GM19099 (cell line): Measurements from ENCODE around the gene TTLL11.

ENCODE experiments used
- POLR2A ChIP-seq: IDR thresholded peaks from 3 replicates; pipeline ENCODE4 v1.6.1; 2011; ENCODE audit warnings: low read depth; ENCODE audit not compliant: insufficient read length; ENCODE audit errors: extremely low read depth

TTLL11 gene

DNA sequence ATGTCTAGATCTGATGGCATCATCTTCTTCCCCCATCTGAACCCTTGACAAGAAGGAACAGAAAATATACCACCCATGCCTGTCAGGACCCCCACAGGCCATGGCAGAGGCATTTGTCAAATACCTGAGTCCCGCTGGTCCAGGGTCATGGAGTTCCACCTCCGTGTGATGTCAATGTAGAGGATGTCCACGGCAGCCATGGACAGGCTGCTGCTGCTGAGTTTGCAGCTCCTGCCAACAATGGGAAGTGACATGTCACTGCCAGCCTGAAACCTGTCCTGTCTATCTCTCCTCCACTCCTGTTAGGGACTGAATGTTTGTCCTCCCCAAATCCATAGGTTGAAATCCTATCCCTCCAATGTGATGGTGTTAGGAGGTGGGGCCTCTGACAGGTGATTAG, 232.9 kb downstream of the TTLL11 start:
- no peak for TF ChIP-seq POLR2A

DNA sequence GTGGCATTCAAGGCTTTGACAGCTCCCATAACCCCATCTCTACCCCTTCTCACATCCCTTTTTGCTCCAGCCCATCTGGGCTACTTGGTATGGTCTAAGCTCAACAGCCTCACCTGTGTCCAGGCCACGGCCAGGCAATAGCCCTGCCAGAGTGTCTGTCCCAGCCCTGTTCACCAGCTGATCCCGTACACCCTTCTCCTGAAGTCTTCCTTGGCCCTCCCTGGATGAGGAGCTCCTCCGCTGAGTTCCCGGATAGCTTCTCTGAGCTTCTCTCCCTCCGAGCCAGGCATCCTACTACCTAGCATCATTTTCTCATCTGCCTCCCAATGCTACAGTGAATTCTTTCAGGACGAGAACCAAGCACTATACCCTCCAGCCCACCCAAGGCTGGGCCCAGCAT, 233.5 kb downstream of the TTLL11 start:
- TF ChIP-seq POLR2A = no peak

DNA sequence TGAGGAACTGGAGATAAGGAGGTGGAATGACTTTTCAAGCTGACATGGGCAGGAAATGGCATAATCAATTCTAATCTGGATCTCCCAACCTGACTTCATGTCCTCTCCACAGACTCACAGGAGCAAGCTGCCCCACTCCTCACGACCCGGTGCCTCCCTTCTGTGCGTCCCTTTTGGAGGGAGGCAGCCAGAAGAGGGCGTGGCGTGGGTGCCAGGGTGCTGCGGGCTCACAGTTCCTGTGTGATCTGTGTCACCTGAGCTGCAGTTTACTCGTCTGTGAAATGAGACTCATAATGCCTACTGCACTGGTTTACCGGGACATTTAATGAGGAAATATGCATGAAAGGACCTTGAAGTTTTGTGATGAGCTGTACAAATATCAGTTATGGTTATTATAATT, 234.3 kb downstream of the TTLL11 start:
- TF ChIP-seq POLR2A = no peak

GRCh38 chr9:121857928-121858327, 235.2 kb downstream of the TTLL11 start:
- TF ChIP-seq POLR2A = no peak

GRCh38 chr9:121855476-121855875, 237.6 kb downstream of the TTLL11 start:
- no peak for TF ChIP-seq POLR2A

GRCh38 chr9:121853617-121854395, 239.3 kb downstream of the TTLL11 start:
- no peak for TF ChIP-seq POLR2A

- TF ChIP-seq POLR2A = no peak
These were observed 240.2 kb downstream of the TTLL11 start for GRCh38 chr9:121852651-121853616.

GRCh38 chr9:121852241-121852640, 240.9 kb downstream of the TTLL11 start:
- no peak for TF ChIP-seq POLR2A

- no peak for TF ChIP-seq POLR2A
These were observed 241.4 kb downstream of the TTLL11 start for GRCh38 chr9:121851641-121852091.

DNA sequence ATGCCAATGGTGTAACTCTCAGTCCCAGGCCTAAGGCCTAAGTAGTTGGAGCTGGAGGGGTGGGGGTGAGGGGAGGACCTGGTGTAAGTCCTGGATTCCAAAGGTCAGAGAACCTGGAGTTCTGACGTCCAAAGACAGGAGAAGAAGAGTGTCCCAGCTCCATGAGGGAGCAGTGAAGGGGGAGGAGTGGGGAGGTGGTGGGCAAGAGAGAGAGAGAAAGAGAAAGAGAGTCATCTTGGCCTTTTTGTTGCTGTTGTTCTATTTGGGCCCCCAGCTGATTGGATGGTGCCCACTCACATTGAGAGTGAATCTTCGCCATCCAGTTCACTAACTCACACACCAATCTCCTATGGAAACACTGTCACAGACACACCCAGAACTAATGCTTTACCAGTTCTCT, 242.7 kb downstream of the TTLL11 start:
- no peak for TF ChIP-seq POLR2A

DNA sequence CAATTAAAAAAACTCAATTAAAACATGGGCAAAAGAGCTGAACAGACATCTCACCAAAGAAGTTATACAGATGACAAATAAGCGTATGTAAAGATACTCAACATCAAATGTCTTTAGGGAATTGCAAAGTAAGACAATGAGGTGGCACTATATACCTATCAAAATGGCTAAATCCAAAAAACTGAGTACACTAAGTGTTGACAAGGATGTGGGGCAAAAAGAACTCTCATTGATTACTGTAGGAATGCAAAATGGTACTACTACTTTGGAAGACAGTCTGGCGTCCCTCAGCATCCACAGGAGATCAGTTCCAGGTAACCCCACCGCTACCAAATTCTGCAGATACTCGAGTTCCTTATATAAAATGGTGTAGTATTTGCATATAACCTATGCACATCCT, 243.6 kb downstream of the TTLL11 start:
- TF ChIP-seq POLR2A = no peak

- TF ChIP-seq POLR2A = no peak
These were observed 248.5 kb downstream of the TTLL11 start for GRCh38 chr9:121844562-121844961.

- no peak for TF ChIP-seq POLR2A
These were observed 249.0 kb downstream of the TTLL11 start for GRCh38 chr9:121844098-121844497.

DNA sequence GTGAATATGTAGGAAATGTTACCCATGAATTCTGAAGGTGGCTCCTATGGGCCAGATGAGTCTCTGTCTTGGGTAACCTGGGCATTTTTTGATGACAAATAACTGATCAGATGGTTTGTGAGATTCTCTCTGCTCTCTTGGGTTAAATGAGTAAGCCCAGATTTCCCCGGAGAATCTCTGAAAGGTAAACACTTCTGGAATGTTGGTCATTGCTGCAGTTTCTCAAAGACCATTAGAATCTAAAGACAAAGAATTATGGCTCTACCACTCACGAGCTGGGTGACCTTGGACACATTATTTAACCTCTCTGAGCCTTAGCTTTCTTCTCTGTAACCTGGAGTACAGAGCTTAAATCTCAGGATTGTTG, 250.5 kb downstream of the TTLL11 start:
- TF ChIP-seq POLR2A = no peak

GRCh38 chr9:121841771-121842611, 251.1 kb downstream of the TTLL11 start:
- no peak for TF ChIP-seq POLR2A
